ENCODE measurements around the gene ETFA. TPM values are rescaled to one million over a fixed set of nuclear protein-coding genes. Genes with fewer than 3 reads are reported as not detected.

Gene ETFA
- total RNA-seq = 122 and 137 TPM in 2 replicates

GRCh38 chr15:76311100-76311953 is at the start of gene ETFA:
TSS of gene ETFA (minus strand) at chr15:76311469. CDS start at chr15:76311388, 81 bp downstream.

GRCh38 chr15:76336254-76337058 is 25.2 kb upstream of the ETFA start, which contains the start of gene ISL2:
TSS of gene ISL2 (plus strand) at chr15:76336773. CDS start at chr15:76336884, 111 bp downstream.

Other genes starting within 250 kb of the ETFA start
- gene ISL2, start 25.3 kb upstream of the ETFA start, total RNA-seq = under 0.01 and 0.56 TPM in 2 replicates

Data from regular cardiac myocyte (primary cell).